Urinary bladder (tissue), 4 donors: Measurements from ENCODE around the gene BMP7. TPM values are rescaled to one million over a fixed set of nuclear protein-coding genes. Genes with fewer than 3 reads are reported as not detected.
"Not testable (repeated sequence)": the region's sequence is repeated elsewhere in the genome, so short reads cannot be mapped to it uniquely, and the experiment has no call there.

Source experiments
- DNase-seq: peaks from one replicate; pipeline ENCODE4 v3.0.0-alpha.2; 2015; ENCODE audit errors: extremely low spot score
- H3K27ac ChIP-seq: one replicate; pipeline ENCODE4 v1.5.1; 2013; ENCODE audit warnings: low read depth, mild to moderate bottlenecking, moderate library complexity
- H3K36me3 ChIP-seq: one replicate; pipeline ENCODE4 v1.6.1; 2013; ENCODE audit warnings: mild to moderate bottlenecking, moderate library complexity; ENCODE audit not compliant: insufficient read depth
- H3K4me1 ChIP-seq: one replicate; pipeline ENCODE4 v1.6.1; 2013; ENCODE audit warnings: mild to moderate bottlenecking, moderate library complexity; ENCODE audit not compliant: insufficient read depth
- H3K4me3 ChIP-seq: one replicate; pipeline ENCODE4 v1.5.1; 2013; ENCODE audit warnings: low read depth, low read length
- WGBS: extraction: QIAGEN DNeasy Blood & Tissue Kit; methylation state at CpG from one replicate; pipeline ENCODE4 v1.1.7; 2013; 5-methylcytosine and 5-hydroxymethylcytosine counted together
- polyA plus RNA-seq: library from polyadenylated mRNA; stranded (reverse); fragments of 200-250 nt; gene quantifications from one replicate; pipeline ENCODE4 v1.2.3, GENCODE V29; 2013
- total RNA-seq: library from RNA; depleted of rRNA; stranded (reverse); fragments of >200 nt; gene quantifications from one replicate; pipeline ENCODE4 v1.2.3, GENCODE V29; 2014
- donor health status: healthy with polysubstance abuse.
- donor health status: healthy.

Gene BMP7
- total and polyA plus RNA-seq, 2 donors = 8.5 to 12.1 TPM

- Histone ChIP-seq H3K4me3 (no peak overlapping the region), H3K27ac (no peak overlapping the region), H3K36me3 (no peaks in the 10 kb centered on the region), H3K4me1 (no peaks in the 10 kb centered on the region)
- no peak for DNase-seq
- 89% methylated on average over 18 of the region's 18 CpGs for WGBS
Observed at GRCh38 chr20:57166568-57167291, 99.7 kb downstream of the BMP7 start.

GRCh38 chr20:57165427-57166004, 100.9 kb downstream of the BMP7 start:
- H3K36me3 ChIP-seq = no peaks in the 10 kb centered on the region
- no peak for DNase-seq
- H3K27ac ChIP-seq = no peak overlapping the region
- WGBS = 95% methylated on average over 13 of the region's 13 CpGs
- H3K4me1 ChIP-seq = no peaks in the 10 kb centered on the region
- H3K4me3 ChIP-seq = no peak overlapping the region

DNA sequence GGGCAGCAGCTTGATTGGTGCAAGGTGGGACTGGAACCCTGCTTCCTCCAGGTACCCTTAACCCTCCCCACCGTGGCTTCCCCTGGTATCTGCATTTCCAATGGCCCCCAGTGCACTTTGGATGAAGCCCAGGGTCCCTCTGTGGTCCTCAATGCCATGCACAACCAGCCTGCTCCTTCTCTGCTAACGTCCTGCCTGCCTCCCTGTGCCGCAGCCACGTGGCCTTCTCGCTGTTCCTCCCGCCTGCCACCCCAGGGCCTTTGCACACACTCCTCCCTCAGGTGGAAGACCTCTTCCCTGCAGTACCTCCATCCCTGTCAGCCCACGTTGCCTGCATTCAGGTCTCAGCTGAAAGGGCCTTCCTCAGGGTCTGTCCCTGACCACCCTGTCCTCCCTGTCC, 101.6 kb downstream of the BMP7 start:
- Histone ChIP-seq H3K27ac (no peak overlapping the region), H3K36me3 (no peaks in the 10 kb centered on the region), H3K4me3 (no peak overlapping the region), H3K4me1 (no peaks in the 10 kb centered on the region)
- WGBS = 90% methylated on average over 7 of the region's 7 CpGs
- no peak for DNase-seq

GRCh38 chr20:57163041-57163440, 103.4 kb downstream of the BMP7 start:
- 67% methylated on average over 2 of the region's 2 CpGs for WGBS
- DNase-seq = no peak
- no peaks in the 10 kb centered on the region for H3K4me1 ChIP-seq
- H3K27ac ChIP-seq = no peak overlapping the region
- no peaks in the 10 kb centered on the region for H3K36me3 ChIP-seq
- H3K4me3 ChIP-seq = no peak overlapping the region

DNA sequence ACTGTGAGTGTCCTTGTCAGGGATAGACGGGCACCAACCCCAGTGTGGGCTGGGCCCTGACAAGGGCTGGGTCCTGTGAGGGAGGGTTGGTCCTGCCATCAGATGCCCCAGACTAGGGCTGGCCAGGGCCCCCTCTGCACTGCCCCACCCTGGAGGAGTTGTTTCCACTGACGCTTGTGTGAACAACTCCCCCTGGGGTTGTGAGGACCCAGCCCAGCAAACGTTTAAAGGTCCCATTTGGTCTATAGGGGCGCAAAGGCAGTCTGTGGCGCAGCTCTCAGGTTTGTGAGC, 104.1 kb downstream of the BMP7 start:
- H3K27ac ChIP-seq = no peak overlapping the region
- no peak overlapping the region for H3K4me3 ChIP-seq
- 64% methylated on average over 5 of the region's 5 CpGs for WGBS
- DNase-seq = no peak
- H3K36me3 ChIP-seq = no peaks in the 10 kb centered on the region
- no peaks in the 10 kb centered on the region for H3K4me1 ChIP-seq

DNA sequence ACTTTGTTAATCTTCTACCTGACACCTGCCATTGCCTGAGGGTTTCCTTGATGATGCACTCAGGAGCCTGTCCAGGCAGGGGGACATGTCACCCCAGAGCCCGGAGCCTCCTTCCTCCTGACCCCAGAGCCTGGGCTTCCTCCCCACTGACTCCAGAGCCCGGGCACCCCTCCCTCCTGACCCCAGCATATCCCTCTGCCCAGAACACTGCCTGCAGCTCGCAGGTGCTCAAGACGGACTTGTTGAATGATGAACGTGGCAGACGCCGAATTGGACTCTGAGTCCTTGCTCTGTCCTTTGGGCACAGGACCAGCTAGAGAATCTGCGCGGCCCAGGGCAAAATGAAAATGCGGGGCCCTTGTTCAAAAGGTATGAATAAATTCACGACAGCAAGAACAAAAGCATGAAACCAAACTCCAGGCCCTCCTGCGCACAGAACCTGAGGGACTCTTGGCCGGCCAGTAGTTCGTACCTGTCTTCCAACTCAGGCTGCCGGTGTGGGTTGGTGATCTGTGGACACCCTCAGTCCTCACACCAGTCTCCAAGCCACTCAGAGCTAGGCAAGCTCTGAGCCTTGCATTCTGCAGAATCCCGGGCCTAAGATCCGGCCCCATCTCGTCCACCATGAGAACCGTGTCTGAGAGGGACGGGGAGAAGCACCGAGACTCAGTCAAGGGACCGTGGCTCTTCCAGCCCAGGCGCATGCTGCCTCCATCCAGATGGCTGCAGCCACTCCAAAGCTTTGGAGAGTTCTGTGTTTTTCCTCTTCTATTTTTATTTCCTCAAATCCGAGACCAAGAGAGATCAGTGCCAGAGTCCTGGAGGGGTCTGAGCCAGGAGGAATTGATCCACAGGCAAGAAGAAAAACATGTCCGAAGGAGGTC, 104.7 kb downstream of the BMP7 start:
- Histone ChIP-seq H3K4me3 (no peak overlapping the region), H3K4me1 (no peaks in the 10 kb centered on the region), H3K36me3 (no peaks in the 10 kb centered on the region), H3K27ac (no peak overlapping the region)
- WGBS = 78% methylated on average over 25 of the region's 25 CpGs
- no peak for DNase-seq

DNA sequence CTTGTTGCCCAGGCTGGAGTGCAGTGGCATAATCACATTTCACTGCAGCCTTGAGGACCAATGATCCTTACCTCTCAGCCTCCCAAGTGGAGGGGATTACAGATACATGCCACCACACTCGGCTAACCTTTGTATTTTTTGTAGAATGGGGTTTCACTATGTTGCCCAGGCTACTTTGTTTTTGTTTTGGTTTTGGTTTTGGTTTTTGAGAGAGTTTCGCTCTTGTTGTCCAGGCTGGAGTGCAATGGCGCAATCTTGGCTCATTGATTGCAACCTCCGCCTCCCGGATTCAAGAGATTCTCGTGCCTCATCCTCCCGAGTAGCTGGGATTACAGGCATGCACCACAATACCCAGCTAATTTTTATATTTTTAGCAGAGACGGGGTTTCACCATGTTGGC, 105.5 kb downstream of the BMP7 start:
- DNase-seq = no peak
- no peak overlapping the region for H3K4me3 ChIP-seq
- WGBS = 90% methylated on average over 8 of the region's 8 CpGs
- H3K27ac ChIP-seq = no peak overlapping the region
- no peaks in the 10 kb centered on the region for H3K36me3 ChIP-seq
- H3K4me1 ChIP-seq = no peaks in the 10 kb centered on the region

GRCh38 chr20:57159945-57160610, 106.4 kb downstream of the BMP7 start:
- Histone ChIP-seq H3K27ac (no peak overlapping the region), H3K36me3 (no peaks in the 10 kb centered on the region), H3K4me1 (no peaks in the 10 kb centered on the region), H3K4me3 (no peak overlapping the region)
- no peak for DNase-seq
- WGBS = 90% methylated on average over 16 of the region's 16 CpGs

DNA sequence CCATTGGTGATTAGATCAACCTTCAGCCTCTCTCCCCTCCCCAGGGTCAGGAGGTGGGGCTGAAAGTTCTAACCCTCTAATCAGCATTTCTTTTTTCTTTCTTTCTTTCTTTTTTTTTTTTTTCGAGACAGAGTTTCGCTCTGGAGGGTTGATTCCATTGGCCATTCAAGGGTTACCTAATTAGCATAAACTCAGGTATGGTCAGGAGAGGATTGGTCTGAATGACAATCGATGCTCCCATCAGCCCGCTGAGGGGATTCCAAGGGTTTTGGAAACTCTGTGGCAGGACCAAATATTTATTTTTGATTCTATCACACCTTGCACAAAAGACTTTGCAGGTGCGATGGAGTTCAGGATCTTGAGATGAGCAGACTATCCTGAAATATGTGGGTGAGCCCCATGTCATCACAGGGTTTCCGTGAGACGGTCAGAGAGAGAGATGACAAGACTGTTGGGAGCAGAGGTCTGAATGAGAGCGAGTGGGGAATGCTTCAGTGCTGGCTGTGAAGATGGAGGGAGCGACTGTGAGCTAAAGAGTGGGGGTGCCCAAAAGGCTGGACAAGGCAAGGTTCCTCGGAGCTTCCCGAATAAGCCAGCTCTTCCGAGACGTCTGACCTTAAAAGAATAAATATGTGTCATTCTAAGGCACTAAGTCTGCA, 107.1 kb downstream of the BMP7 start:
- H3K4me3 ChIP-seq = no peak overlapping the region
- H3K36me3 ChIP-seq = no peaks in the 10 kb centered on the region
- H3K4me1 ChIP-seq = no peaks in the 10 kb centered on the region
- H3K27ac ChIP-seq = no peak overlapping the region
- 79% methylated on average over 13 of the region's 13 CpGs for WGBS
- DNase-seq = no peak

- DNase-seq = no peak
- H3K4me1 ChIP-seq = no peaks in the 10 kb centered on the region
- H3K27ac ChIP-seq = no peak overlapping the region
- 87% methylated on average over 7 of the region's 7 CpGs for WGBS
- no peak overlapping the region for H3K4me3 ChIP-seq
- no peaks in the 10 kb centered on the region for H3K36me3 ChIP-seq
Observed at GRCh38 chr20:57158474-57158873, 108.0 kb downstream of the BMP7 start.

GRCh38 chr20:57157787-57158186, 108.7 kb downstream of the BMP7 start:
- DNase-seq, H3K36me3 ChIP-seq, H3K4me1 ChIP-seq, H3K27ac ChIP-seq, H3K4me3 ChIP-seq: not testable (repeated sequence)
- 74% methylated on average over 9 of the region's 9 CpGs for WGBS

- no peak overlapping the region for H3K27ac ChIP-seq
- H3K4me1 ChIP-seq = no peaks in the 10 kb centered on the region
- no peaks in the 10 kb centered on the region for H3K36me3 ChIP-seq
- 89% methylated on average over 13 of the region's 13 CpGs for WGBS
- no peak overlapping the region for H3K4me3 ChIP-seq
- no peak for DNase-seq
Observed at GRCh38 chr20:57157106-57157691, 109.2 kb downstream of the BMP7 start.
